Astrocyte (in vitro differentiated cells and primary cell): ENCODE data around the gene TDO2. TPM values are rescaled to one million over a fixed set of nuclear protein-coding genes. Genes with fewer than 3 reads are reported as not detected.

Source experiments
- DNase-seq: peaks from one replicate; pipeline ENCODE4 v3.0.0-alpha.2; 2010; ENCODE audit warnings: low read depth
- FAIRE-seq: peaks from 2 replicates; lab custom pipeline; 2011; peaks lifted over from hg19 to GRCh38; lab: Jason Lieb, UNC
- H2AFZ ChIP-seq: 2 replicates; pipeline ENCODE4 v1.6.0; 2012; ENCODE audit warnings: low read depth, low read length, inconsistent platforms
- H3K27ac ChIP-seq: 2 replicates; pipeline ENCODE4 v1.5.1; 2011; ENCODE audit warnings: low read depth, low read length, inconsistent platforms
- H3K27me3 ChIP-seq: 2 replicates; pipeline ENCODE4 v1.6.0; 2011; ENCODE audit warnings: low read length, inconsistent platforms; ENCODE audit not compliant: insufficient read depth
- H3K36me3 ChIP-seq: 2 replicates; pipeline ENCODE4 v1.5.1; 2011; ENCODE audit warnings: low read length, inconsistent platforms; ENCODE audit not compliant: insufficient read depth
- H3K4me1 ChIP-seq: 2 replicates; pipeline ENCODE4 v1.5.1; 2011; ENCODE audit warnings: low read length, inconsistent platforms; ENCODE audit not compliant: insufficient read depth
- H3K4me2 ChIP-seq: 2 replicates; pipeline ENCODE4 v1.6.0; 2012; ENCODE audit warnings: low read length, inconsistent platforms
- H3K4me3 ChIP-seq: 2 replicates; pipeline ENCODE4 v1.5.1; 2011; ENCODE audit warnings: low read depth, mild to moderate bottlenecking, low read length, inconsistent platforms; ENCODE audit not compliant: insufficient read depth
- H3K79me2 ChIP-seq: 2 replicates; pipeline ENCODE4 v1.6.0; 2012; ENCODE audit warnings: mild to moderate bottlenecking, low read length, inconsistent platforms; ENCODE audit not compliant: insufficient read depth
- H3K9ac ChIP-seq: 2 replicates; pipeline ENCODE4 v1.6.0; 2012; ENCODE audit warnings: mild to moderate bottlenecking, low read length, inconsistent platforms
- H3K9me3 ChIP-seq: 2 replicates; pipeline ENCODE4 v1.5.1; 2012; ENCODE audit warnings: low read depth, mild to moderate bottlenecking, low read length, inconsistent platforms; ENCODE audit not compliant: insufficient read depth
- H4K20me1 ChIP-seq: 2 replicates; pipeline ENCODE4 v1.6.0; 2012; ENCODE audit warnings: low read length, inconsistent platforms; ENCODE audit not compliant: insufficient read depth
- H3K27ac Mint-ChIP-seq: one replicate; pipeline ENCODE4 v1.8.0; 2021; ENCODE audit warnings: mild to moderate bottlenecking, mixed read lengths; ENCODE audit not compliant: unreplicated experiment
- H3K27me3 Mint-ChIP-seq: one replicate; pipeline ENCODE4 v1.8.0; 2021; ENCODE audit warnings: low read depth, mixed read lengths; ENCODE audit not compliant: unreplicated experiment
- H3K36me3 Mint-ChIP-seq: one replicate; pipeline ENCODE4 v1.8.0; 2021; ENCODE audit warnings: low read depth, mixed read lengths; ENCODE audit not compliant: unreplicated experiment
- H3K4me1 Mint-ChIP-seq: one replicate; pipeline ENCODE4 v1.8.0; 2021; ENCODE audit warnings: low read depth, mixed read lengths; ENCODE audit not compliant: unreplicated experiment
- H3K4me3 Mint-ChIP-seq: one replicate; pipeline ENCODE4 v1.8.0; 2021; ENCODE audit warnings: mild to moderate bottlenecking, moderate library complexity, mixed read lengths; ENCODE audit not compliant: unreplicated experiment
- H3K9me3 Mint-ChIP-seq: one replicate; pipeline ENCODE4 v1.8.0; 2021; ENCODE audit warnings: mild to moderate bottlenecking, mixed read lengths; ENCODE audit not compliant: unreplicated experiment
- CTCF ChIP-seq: IDR thresholded peaks from 2 replicates; pipeline ENCODE4 v1.5.1; 2011; ENCODE audit warnings: low read depth, mild to moderate bottlenecking, inconsistent platforms, low read length, moderate library complexity; ENCODE audit not compliant: insufficient read depth
- EZH2 ChIP-seq: IDR thresholded peaks from 2 replicates; pipeline ENCODE4 v1.6.1; 2012; ENCODE audit warnings: mild to moderate bottlenecking, low read length, inconsistent platforms; ENCODE audit not compliant: insufficient read depth
- total RNA-seq: library from RNA; stranded (reverse); gene quantifications from 2 replicates; pipeline ENCODE4 v1.2.1, GENCODE V29; 2021

TDO2 gene
- total RNA-seq, 1 donor from 2014 or later: not detected

DNA sequence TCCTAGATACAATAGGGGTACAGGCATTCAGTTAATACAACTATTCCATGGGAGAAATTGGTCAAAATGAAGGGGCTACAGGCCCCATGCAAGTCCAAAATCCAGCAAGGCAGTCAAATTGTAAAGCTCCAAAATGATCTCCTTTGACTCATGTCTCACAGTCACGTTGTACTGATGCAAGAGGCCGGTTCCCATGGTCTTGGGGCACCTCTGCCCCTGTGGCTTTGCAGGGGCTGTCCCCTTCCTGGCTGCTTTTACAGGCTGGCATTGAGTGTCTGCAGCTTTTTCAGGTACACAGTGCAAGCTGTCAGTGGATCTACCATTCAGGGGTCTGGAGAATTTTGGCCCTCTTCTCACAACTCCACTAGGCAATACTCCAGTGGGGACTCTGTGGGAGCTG lies 24.9 kb upstream of the TDO2 start:
- no peak overlapping the region for H3K9ac ChIP-seq
- no peak overlapping the region for H3K4me2 ChIP-seq
- TF ChIP-seq EZH2 (no peak), CTCF (no peak)
- Mint-ChIP-seq H3K4me1 (no peaks in the 10 kb centered on the region), H3K4me3 (no peak overlapping the region), H3K27me3 (no peaks in the 10 kb centered on the region), H3K27ac (no peak overlapping the region), H3K9me3 (peaks cover 8% of the 10 kb centered on the region), H3K36me3 (no peaks in the 10 kb centered on the region)
- H3K4me1 ChIP-seq: no peaks in the 10 kb centered on the region
- H3K27me3 ChIP-seq: no peaks in the 10 kb centered on the region
- H3K79me2 ChIP-seq: no peaks in the 10 kb centered on the region
- no peaks in the 10 kb centered on the region for H4K20me1 ChIP-seq
- H3K9me3 ChIP-seq: no peaks in the 10 kb centered on the region
- H3K27ac ChIP-seq: no peak overlapping the region
- H2AFZ ChIP-seq: no peak overlapping the region
- DNase-seq (no peak), FAIRE-seq (no peak)
- no peaks in the 10 kb centered on the region for H3K36me3 ChIP-seq
- no peak overlapping the region for H3K4me3 ChIP-seq

DNA sequence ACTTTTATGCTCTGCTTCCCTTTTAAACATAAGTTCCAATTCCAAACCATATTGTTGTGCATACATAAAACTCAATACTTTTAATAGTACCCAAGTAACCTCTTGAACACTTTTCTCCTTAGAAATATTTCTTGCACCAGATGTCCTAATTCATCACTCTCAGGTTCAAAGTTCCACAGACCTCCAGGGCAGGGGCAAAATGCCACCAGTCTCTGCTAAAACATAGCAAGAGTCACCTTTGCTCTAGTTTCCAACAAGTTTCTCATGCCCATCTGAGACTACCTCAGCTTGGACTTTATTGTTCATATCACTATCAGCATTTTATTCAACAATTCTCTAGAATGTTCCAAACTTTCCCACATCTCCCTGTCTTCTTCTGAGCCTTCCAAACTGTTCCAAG lies 23.7 kb upstream of the TDO2 start:
- H3K36me3 ChIP-seq: no peaks in the 10 kb centered on the region
- H2AFZ ChIP-seq: no peak overlapping the region
- no peaks in the 10 kb centered on the region for H3K79me2 ChIP-seq
- TF ChIP-seq EZH2 (no peak), CTCF (no peak)
- H3K4me1 ChIP-seq: no peaks in the 10 kb centered on the region
- H3K9me3 Mint-ChIP-seq: peaks cover 4% of the 10 kb centered on the region
- no peak overlapping the region for H3K4me3 ChIP-seq
- no peaks in the 10 kb centered on the region for H3K27me3 ChIP-seq
- no peak overlapping the region for H3K27ac ChIP-seq
- H3K36me3 Mint-ChIP-seq: no peaks in the 10 kb centered on the region
- H3K9me3 ChIP-seq: no peaks in the 10 kb centered on the region
- H3K9ac ChIP-seq: no peak overlapping the region
- FAIRE-seq (no peak), DNase-seq (no peak)
- no peaks in the 10 kb centered on the region for H3K27me3 Mint-ChIP-seq
- H3K27ac Mint-ChIP-seq: no peak overlapping the region
- no peaks in the 10 kb centered on the region for H3K4me1 Mint-ChIP-seq
- no peak overlapping the region for H3K4me3 Mint-ChIP-seq
- H4K20me1 ChIP-seq: no peaks in the 10 kb centered on the region
- no peak overlapping the region for H3K4me2 ChIP-seq

DNA sequence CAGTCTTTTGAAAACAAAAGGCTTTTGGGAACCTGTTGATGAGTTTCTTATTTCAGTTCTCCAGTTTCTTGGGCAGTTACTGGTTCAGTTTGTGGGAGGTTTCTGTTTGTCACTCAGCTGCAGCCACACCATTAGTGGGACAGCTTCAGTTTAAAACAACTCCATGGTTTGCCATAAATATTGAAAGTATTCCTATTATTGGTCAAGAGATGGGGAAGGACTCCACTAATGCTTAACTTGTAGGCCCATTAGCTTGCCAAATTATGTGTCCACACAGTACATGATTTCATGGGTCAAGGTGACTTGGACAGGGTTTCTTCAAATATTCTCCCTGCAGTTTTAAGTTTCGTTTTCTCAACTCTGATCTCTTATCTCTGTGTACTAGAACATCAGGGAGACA lies 21.9 kb upstream of the TDO2 start:
- Histone ChIP-seq H2AFZ (no peak overlapping the region), H3K9me3 (no peaks in the 10 kb centered on the region), H3K9ac (no peak overlapping the region), H3K4me1 (no peaks in the 10 kb centered on the region), H3K4me2 (no peak overlapping the region), H3K27ac (no peak overlapping the region), H3K4me3 (no peak overlapping the region), H4K20me1 (no peaks in the 10 kb centered on the region), H3K27me3 (no peaks in the 10 kb centered on the region), H3K79me2 (no peaks in the 10 kb centered on the region), H3K36me3 (no peaks in the 10 kb centered on the region)
- DNase-seq (no peak), FAIRE-seq (no peak)
- no peak for TF ChIP-seq CTCF
- Mint-ChIP-seq H3K36me3 (no peaks in the 10 kb centered on the region), H3K27ac (no peak overlapping the region), H3K4me1 (no peaks in the 10 kb centered on the region), H3K4me3 (no peak overlapping the region), H3K27me3 (no peaks in the 10 kb centered on the region), H3K9me3 (no peaks in the 10 kb centered on the region)
